HG03103 (cell line): ENCODE data around the gene GEMIN2.
"Not testable (repeated sequence)": the region's sequence is repeated elsewhere in the genome, so short reads cannot be mapped to it uniquely, and the experiment has no call there.

Experiments used
- ATAC-seq: cut with Tn5 transposase; IDR thresholded peaks from one replicate; pipeline ENCODE4 v1.9.1; 2021; ENCODE audit warnings: low read depth; ENCODE audit not compliant: unreplicated experiment

Gene GEMIN2, protein sequence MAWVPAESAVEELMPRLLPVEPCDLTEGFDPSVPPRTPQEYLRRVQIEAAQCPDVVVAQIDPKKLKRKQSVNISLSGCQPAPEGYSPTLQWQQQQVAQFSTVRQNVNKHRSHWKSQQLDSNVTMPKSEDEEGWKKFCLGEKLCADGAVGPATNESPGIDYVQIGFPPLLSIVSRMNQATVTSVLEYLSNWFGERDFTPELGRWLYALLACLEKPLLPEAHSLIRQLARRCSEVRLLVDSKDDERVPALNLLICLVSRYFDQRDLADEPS

DNA sequence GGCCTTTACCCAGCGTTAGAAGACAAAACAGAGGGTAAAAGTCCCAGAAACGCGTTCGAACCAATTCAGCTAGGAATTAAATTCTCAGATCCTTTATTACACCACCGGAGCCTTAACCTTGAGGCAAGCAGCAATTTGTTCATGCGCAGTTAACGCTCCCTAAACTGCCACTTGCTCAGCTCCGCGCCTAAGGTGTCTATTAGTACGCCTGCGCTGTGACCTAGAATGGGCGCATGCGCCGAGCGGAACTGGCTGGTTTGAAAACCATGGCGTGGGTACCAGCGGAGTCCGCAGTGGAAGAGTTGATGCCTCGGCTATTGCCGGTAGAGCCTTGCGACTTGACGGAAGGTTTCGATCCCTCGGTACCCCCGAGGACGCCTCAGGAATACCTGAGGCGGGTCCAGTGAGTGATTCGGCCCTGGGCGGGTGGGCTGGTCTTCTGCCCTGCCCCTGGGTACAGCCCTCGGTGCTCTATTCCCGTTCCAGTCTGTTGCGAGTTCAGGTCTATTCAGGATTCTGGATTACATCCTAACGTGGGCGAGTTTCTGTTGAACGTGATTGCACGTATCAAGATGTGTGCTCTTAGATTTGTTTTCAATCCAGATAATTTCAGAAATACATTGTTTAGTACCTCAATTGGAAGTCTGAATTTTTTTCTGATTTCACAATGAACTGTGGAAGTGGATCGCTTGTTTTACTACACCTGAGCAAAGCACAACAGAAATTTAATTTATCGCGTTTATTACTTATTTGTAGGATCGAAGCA is at the start of gene GEMIN2:
Gene GEMIN2, plus strand, starts transcription at position 251 of the 766 bp plus-strand sequence. Its CDS starts 16 bp downstream, at position 267.
- peak; percentile 84 for ATAC-seq

GRCh38 chr14:39069169-39069805 is 44.8 kb upstream of the GEMIN2 start:
- not testable (repeated sequence) for ATAC-seq

- no peak for ATAC-seq
Measured at GRCh38 chr14:39069923-39070322, 44.2 kb upstream of the GEMIN2 start.

DNA sequence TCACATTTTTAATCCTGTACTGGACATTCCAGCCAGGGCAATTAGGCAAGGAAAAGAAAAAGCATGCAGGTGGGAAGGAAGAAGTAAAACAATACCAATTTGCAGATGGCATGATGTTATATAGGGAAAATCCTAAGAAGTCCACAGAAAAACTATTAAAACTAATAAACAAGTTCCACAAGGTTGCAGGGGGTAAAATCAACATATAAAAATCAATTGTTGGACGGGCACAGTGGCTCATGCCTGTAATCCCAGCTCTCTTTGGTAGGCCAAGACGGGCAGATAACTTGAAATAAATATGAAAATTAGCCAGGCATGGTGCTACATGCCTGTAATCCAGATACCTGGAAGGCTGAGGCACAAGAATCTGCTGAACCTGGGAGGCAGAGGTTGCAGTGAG is 43.0 kb upstream of the GEMIN2 start:
- ATAC-seq, result no peak

- no peak for ATAC-seq
Measured at GRCh38 chr14:39080886-39081285, 33.2 kb upstream of the GEMIN2 start.

GRCh38 chr14:39083127-39083526 is 31.0 kb upstream of the GEMIN2 start:
- ATAC-seq, result no peak

DNA sequence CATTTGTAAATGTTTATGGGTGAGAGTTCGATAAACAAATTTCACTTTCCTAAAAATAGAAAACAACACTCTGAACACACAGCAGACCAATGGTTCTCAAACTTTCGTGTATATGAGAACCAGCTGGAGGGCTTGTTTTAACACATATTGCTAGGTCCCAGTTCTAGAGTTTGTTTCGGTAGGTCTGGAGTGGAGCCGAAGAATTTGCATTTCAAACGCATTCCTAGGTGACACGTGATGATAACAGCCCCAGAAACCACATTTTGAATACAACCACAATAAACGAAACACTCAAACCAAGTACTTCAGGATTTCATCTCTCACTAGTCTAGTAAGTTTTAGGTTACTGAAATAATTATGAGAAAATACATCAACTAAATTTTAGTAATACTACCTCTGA is 28.2 kb upstream of the GEMIN2 start:
- ATAC-seq, result no peak

DNA sequence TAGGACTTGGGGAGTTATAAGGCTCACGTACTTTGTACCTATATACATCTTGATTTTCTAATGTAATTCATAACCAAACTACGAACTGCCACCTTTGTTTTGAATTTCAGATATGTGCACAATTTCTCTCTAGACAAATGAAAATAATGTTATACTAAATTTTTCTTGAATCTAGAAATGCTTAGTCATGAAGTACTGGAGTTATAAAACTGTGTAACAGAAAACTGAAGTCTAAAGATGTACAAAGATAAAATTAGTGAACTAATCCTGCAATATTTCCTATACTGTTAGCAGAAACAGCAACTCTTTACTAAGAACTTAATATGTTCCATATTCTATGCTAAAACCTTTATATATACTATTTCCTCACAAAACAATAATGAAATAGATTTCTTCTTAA is 26.6 kb upstream of the GEMIN2 start:
- ATAC-seq, result no peak

GRCh38 chr14:39090548-39091111 is 23.5 kb upstream of the GEMIN2 start:
- ATAC-seq, result no peak

DNA sequence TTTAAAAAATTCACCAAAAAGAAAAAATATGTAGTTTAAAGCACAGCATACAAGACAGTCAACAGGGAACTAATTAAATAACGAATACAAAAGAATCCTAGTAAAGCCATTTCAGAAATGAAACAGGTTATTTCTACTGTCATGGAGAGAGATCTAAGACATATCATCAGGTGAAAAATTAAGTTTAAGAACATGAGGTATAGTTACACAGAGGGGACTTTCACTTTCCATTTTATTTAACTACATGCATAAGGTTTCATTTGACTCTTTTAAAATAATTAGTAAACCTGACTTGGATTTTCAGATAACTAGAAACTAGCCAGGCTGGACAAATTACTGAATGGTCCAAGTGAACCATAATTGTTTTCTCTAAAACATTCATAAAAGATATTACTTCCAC is 22.4 kb upstream of the GEMIN2 start:
- ATAC-seq, result no peak

DNA sequence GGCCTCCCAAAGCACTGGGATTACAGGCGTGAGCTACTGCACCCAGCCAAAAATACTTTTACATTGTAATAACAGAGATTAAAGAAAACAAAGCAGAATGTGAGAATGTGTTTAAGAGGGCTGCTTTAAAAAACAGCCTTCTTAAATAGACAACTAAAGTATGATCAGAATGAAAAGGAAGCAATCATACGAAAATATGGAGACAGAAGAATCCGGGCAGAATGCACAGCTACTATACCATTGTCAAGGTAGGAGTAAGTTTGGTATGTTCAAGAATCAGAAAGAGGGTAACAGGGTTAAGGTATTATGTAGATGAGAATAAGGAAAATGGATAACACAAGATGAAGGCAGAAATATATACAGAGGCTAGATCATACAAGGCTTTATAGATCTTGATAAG is 19.6 kb upstream of the GEMIN2 start:
- ATAC-seq, result no peak

GRCh38 chr14:39097159-39097558 is 17.0 kb upstream of the GEMIN2 start:
- no peak for ATAC-seq

DNA sequence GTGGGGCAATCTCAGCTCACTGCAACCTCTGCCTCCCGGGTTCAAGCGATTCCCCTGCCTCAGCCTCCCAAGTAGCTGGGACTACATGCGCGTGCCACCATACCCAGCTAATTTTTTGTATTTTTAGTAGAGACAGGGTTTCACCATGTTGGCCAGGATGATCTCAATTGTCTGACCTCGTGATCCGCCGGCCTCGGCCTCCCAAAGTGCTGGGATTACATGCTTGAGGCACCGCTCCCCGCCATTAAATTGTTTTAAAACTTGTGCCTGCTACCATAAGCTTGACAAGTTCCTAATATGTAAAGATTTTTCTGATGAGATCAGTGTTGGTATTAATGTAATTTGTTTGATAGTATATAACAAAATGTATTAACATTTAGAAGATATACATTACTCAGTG is 14.9 kb upstream of the GEMIN2 start:
- ATAC-seq, result not testable (repeated sequence)

- ATAC-seq, result no peak
Measured at GRCh38 chr14:39099748-39100147, 14.4 kb upstream of the GEMIN2 start.

DNA sequence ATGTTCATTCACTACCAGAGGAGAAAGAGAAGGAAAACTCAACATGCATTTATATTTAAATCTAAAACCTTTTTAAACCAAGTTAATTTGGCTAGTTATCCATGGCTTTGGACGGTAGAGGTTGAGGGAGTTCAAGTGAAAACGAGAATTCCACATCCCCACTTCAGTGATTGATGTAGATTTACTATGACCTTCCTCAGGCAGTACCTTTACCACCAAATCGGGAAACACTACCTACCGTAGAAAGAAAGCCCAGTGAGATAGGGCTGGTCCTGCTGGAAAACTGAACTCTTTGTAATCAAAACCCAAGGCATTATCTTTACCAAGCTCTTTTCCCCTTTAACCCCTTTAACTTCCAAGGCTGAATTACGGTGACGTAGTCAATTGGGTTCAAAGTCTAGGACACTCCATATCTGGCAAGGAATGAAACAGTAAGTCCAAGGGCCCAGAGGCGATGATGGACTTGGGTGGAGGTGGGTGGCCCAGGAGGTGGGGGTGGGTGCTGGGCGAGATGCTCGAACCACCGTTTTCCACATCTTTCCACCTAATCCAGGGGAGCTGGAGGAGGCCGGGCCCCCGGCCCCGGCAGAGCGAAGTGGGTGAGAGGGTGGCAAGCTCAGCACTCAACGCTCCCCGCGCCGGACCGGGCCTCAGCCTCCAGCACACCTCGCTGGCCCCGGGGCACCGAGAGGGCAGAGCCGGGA is 11.7 kb upstream of the GEMIN2 start:
- ATAC-seq, result peak; percentile 5

GRCh38 chr14:39102969-39103957 is 10.9 kb upstream of the GEMIN2 start, which contains the start of gene SEC23A:
TSS of gene SEC23A (minus strand) at chr14:39103235. CDS start at chr14:39096118, 7,117 bp downstream.
- ATAC-seq, result peak; percentile 93

- not testable (repeated sequence) for ATAC-seq
Measured at GRCh38 chr14:39104078-39104801, 9.9 kb upstream of the GEMIN2 start.

DNA sequence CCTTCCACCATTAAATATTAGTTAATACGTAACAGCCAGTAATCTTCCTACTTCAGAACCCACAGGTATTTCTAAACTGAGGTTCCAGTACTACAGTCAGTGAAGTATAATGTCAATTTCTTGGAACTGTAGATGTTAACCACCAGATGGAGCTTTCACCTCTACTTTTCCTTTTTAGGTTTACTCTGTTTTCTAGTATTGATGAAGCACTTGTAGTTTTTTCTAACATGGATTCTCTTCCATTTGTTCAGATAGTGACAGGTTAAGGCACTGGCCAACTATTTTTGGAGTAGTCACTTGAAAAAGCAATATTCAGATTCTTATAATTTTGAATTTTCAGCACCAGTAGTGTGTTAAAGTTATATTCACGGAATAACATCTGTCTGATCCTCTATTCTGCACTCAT is 6.5 kb upstream of the GEMIN2 start:
- peak; percentile 25 for ATAC-seq

- ATAC-seq, result no peak
Measured at GRCh38 chr14:39108791-39109190, 5.3 kb upstream of the GEMIN2 start.
